ENCODE data around the gene PBX3.

- TF ChIP-seq TAF1 (IDR thresholded peaks at IDR 0.05; ENCODE audit: borderline replicate concordance, low read depth, low read length): no peak
- no peak for TF ChIP-seq POLR2AphosphoS5 (IDR thresholded peaks at IDR 0.05; ENCODE audit: low read depth, low read length)
- no peak for TF ChIP-seq POLR2A (IDR thresholded peaks at IDR 0.05; ENCODE audit: low read depth, low read length)
Observed at GRCh38 chr9:125810161-125810560, 63.0 kb downstream of the PBX3 start.
